Myocyte (in vitro differentiated cells): ENCODE data around the gene DCHS1. TPM values are rescaled to one million over a fixed set of nuclear protein-coding genes. Genes with fewer than 3 reads are reported as not detected.

Source experiments
- DNase-seq: peaks from one replicate; pipeline ENCODE4 v3.0.0-alpha.2; 2012; ENCODE audit warnings: low read depth
- total RNA-seq: library from RNA; depleted of rRNA; stranded (reverse); fragments of >200 nt; gene quantifications from 2 replicates; pipeline ENCODE4 v1.2.3, GENCODE V29; 2014

DCHS1 gene
- total RNA-seq, 1 donor from 2014 or later, result 0.78 TPM

DNA sequence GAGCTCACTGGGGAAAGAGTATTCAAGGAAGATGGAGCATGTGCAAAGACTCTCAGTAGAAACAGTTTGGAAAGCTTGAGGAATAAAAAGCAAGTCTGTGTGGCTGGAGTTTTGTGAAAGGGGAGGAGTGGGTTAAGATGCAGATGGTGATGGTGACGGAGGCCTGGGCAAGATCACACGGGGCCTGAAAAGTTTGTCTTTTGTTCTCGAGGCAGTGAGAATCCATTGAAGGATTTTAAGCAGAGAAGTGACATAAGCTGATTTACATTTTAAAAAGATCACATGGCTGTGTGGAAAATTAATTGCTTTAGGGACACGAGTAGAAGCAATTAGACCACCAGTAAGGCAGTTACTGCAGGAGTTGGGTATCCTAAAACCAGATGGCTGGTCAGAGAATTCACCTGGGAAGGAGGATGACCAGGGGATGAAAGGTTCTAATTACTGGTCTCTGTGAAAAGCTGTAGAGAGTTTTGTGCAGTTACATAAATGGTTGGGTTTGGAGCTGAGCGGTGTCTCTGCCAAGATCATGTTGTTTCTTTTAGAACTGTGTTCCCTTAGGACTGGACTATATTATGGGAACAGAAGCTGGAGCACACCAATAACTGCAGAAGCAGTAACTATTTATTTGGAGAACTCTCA is 59.3 kb downstream of the DCHS1 start:
- no peak for DNase-seq

DNA sequence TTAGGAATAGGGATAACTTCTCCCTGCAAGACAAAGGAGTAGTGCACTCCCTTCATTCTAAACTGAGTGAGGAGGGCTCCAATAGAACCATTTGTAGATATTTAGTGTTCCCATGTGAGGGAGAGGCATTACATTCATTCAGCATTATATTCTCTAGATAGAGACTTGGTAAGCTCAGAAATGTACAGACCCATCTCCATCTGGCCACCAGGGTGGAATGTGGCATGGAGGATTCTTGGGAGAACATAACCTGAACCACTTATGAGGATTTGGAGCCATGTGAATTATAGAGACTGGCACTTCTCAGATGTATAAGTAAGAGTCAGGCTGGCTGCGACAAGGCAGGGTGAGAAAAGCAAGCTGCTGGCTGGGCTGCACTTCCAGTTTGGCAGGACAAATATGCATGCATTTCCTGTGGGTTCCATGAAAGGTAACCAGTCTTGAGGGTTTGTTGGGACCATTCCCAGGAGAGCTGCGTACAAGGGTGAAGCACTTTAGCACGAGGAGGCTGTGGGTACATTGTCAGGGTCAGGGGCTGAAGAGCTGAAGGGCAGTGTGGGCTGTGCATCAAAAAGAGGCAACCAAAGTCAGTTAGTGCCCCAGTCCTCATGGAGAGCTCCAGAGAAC is 61.4 kb downstream of the DCHS1 start:
- DNase-seq, result no peak

DNA sequence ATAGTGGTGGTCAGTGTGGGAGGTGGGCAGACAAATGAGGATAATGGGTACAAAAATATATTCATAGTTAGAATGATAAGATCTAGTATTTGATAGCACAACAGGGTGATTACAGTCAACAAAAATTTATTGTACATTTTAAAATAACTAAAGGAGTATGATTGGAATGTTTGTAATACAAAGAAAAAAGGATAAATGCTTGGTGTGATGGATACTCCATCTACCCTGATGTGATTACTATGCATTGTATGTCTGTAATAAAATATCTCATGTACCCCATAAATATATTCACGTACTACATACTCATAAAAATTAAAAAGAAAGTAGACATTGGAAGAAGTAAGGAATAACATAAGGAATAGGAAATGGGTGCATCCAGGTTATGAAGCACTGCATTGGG is 67.6 kb downstream of the DCHS1 start:
- no peak for DNase-seq

DNA sequence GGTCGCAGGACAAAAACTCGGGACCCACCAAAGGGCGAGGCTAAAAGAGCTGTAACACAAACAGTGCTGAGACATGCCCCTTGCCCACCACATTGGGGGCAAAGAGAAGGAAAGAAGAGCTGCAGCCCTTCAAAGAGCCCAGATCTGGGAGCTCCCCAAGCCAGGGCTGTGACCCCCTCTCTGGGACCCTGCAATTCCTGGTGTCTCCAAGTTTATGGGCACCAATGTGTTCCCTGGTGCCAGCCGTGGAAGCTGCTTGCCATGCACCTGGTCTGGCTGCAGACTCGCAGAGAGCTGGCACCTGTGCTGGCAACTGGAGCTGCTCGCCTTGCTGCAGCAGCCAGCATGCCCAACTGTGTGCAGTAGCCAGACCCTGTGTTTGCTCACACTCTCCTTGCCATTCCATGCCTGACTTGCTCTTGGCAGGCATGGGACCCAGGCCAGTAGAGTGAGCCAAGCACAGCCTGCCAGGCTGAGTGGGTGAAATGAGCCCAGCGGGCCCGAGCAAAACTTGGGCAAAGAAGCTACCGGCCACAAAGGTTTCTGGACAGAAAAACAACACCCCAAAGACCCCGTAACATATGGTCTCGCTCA is 68.2 kb downstream of the DCHS1 start:
- no peak for DNase-seq

DNA sequence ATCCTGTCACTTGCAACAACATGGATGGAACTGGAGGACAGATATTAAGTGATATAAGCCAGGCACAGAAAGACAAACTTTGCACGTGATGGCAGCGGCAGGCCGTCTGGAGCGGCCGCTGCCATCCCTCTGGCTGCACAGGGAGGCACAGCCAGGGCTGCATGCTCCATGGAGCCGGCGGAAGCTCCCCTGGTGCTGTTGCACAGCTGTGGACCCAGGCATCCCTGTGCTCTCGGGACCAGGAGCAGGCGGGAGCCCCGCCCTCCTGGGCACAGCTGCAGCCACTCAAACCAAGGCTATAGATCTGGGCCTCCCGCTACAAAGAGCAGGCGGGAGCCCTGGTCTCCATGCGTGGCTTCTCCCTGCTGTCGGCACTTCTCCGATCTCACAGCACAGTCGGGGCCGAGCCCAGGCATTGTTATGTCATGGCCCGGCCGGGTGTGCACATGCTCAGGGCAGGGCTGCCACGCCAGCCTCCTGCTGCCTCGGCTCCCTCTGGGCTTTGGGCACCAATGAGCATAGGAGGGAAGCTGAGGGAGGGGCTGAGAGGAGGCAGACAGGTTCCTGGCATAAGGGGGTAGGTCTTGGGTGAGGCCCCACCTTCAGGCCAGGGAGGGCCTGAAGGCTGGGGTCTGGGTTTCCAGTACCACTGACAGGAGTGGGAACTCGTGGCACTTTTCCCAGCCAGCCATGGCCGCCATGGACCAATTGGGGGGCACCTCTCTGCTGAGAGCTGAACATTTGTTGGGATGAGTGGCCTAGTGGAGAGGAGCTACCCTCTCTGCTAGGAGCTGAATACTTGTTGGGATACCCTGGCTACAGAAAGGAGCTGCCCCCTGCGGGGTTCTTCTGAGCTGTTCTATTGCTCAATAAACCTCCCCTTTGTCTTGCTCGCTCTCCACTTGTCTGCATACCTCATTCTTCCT is 68.9 kb downstream of the DCHS1 start:
- no peak for DNase-seq

DNA sequence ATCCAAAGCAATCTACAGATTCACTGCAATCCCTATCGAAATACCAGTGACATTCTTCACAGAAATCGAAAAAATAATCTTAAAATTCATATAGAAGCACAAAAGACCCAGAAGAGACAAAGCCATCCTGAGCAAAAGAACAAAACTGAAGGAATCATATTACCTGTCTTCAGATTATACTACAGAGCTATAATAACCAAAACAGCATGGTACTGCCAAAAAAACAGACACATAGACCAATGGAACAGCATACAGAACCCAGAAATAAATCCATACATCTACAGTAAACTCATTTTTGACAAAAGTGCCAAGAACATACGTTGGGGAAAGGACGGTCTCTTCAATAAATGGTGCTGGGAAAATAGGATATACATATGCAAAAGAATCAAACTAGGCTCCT is 71.1 kb downstream of the DCHS1 start:
- no peak for DNase-seq

DNA sequence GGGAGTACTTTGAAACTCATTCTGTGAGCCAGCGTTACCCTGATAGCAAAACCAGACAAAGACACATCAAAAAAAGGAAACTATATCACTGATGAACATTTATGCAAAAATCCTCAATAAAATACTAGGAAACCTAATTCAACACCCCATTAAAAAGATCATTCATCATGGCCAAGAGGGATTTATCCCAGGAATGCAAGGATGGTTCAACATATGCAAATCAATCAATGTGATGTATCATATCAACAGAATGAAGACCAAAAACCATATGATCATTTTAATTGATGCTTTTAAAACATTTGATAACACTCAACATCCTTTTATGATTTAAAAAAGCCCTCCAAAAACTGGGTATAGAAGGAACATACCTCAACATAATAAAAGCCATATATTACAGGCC is 72.0 kb downstream of the DCHS1 start:
- DNase-seq, result no peak

DNA sequence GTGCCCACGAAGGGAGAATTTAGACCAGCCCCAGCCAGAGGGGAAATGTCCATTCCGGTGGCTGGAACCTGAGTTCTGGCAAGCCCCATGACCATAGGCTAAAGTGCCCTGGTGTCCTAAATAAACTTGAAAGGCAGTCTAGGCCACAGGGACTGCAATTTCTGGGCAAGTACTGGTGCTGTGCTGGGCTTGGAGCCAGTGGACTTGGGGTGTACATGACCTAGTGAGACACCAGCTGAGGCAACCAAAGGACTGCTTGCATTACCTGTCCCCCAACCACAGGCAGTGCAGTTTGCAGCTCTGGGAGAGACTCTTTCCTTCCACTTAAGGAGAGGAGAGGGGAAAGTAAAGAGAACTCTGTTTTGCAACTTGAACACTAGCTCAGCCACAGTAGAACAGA is 75.9 kb downstream of the DCHS1 start:
- DNase-seq, result no peak

DNA sequence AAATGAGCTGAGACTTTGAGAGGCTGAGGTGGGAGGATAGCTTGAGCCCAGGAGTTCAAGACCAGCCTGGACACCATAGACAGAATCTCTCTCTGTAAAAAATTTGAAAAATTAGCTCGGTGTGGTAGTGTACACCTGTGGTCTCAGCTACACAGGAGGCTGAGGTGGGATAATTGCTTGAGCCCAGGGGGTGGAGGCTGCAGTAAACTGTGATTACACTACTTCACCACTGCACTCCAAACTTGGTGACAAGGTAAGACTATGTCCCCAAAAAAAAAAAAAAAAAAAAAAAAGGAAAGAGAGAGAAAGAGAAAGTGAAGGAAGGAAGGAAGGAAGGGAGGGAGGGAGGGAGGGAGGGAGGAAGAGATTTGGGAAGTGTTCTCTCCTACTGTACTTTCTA is 77.5 kb downstream of the DCHS1 start:
- no peak for DNase-seq

DNA sequence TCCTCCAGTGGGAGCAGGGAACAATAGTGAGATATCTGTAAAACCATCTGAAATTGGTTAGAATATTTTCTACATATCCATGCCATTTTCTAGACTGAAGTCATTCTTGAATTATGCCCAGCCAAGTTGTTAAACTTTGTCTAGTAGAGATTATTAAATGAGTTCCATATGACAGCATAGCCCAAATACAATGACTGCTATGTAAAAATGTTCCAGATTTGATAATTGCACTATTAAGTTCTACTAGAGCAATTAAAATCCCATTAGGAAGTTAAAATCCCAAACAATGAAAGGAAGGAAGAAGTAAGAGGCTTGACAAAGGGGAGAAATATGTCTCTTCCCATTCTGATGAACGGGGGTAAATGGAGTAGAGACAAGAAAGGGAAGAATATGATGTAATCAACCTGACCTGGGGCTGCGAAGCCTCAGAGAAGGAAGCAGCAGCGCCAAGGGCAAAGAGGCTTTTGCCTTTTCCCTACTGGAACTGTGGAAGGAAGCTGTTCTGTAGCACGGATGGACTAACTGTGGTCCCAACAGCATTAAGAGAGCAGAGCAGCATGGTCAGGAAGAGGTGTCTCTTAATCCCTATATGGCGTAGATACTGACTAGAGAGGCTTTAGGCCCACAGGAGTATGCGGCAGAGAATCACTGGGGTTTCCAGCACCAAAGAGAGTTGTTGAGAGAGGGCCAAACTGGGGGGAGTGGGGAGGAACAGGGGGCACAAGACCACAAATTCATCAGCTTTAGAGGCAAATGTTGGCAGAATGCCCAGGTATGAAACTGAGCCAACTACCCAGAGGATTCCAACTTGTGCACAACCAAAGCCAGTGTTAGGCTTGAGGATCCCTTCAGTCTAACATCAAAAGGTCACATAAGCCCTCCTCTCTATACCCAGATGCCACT is 78.9 kb downstream of the DCHS1 start:
- peak; percentile 65 for DNase-seq

DNA sequence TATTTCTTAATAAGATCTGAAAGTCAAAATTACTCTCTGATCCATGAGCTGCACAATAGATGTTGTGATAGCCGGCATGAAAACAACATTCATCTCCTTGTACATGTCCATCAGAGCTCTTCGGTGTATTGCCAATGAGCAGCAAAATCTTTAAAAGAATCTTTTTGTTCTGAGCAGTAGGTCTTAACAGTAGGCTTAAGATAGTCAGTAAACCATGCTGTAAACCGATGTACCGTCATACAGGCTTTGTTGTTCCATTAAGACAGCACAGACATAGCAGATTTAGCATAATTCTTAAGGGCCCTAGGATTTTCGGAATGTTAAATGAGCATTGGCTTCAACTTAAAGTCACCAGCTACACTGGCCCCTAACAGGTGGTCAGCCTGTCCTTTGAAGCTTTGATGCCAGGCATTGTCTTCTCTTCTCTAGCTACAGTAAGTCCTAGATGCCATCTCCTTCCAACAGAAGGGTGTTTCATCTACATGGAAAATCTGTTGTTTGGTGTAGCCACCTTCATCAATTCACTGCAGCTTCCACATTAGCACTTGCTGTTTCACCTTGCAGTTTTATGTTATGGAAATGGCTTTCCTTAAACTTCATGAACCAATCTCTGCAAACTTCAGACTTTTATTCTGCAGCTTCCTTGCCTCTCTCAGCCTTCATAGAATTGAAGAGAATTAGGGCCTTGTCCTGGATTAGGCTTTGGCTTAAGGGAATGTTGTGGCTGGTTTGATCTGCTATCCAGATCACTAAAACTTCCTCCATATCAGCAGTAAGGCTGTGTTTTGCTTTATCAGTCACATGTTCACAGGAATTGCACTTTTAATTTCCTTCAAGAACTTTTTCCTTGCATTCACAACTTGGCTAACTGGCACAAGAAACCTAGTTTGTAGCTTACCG is 80.5 kb downstream of the DCHS1 start:
- DNase-seq, result no peak

DNA sequence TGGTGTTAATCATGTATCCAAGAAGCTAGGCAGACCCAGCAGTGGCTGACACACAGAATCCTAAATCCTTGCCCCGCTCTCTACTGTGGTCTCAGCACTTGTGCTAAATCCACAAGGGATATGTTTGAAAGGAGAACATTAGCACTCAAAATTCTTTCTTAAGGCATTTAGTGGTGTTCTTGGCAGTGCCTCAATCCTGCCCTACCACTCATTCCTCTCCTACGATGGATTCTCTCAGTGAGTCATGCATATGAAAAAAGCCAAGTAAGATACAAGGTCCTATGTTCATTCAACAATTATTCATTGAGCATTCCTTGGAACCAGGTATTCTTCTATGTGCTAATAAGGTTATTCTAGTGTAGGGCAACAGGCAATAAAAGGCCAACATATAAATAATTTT is 83.4 kb downstream of the DCHS1 start:
- DNase-seq, result peak; percentile 65

DNA sequence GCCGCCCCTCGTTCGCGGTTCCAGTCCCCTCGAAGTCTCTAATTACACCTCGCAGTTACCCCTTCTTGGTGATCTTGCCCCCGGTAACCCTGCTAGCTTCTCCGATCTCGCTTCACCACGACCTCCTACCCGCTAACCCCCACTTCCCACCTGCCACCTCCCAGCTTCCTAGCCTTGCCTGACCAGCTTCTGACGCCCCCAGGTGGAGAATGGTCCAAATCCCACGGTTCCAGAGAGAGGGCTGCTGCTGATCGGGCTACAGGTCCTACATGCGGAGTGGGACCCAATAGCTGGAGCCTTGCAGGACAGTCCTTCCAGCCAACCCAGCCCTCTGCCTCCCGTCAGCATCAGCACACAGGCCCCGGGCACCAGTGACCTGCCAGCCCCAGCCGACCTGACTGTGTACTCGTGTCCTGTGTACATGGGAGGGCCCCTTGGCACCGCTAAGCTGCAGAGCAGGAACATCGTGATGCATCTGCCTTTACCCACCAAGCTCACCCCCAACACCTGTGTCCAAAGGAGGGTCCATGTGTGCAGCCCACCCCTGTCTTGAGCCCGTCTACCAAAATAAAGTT is 84.1 kb downstream of the DCHS1 start:
- DNase-seq, result no peak

Other genes starting within 250 kb of the DCHS1 start
- gene APBB1, start 236.7 kb downstream of the DCHS1 start, total RNA-seq, result 16.4 and 18.4 TPM in 2 replicates
- not detected in 2 replicates for gene HPX, start 214.8 kb downstream of the DCHS1 start, total RNA-seq
- gene TRIM3, start 181.9 kb downstream of the DCHS1 start, total RNA-seq, result 17.7 and 28.2 TPM in 2 replicates
- 37.9 and 47.1 TPM in 2 replicates for gene ARFIP2, start 174.5 kb downstream of the DCHS1 start, total RNA-seq
- gene TIMM10B, start 174.3 kb downstream of the DCHS1 start, total RNA-seq, result 31.5 and 35.3 TPM in 2 replicates
- 5.6 and 7.8 TPM in 2 replicates for gene DNHD1, start 158.5 kb downstream of the DCHS1 start, total RNA-seq
- 14.6 and 22.4 TPM in 2 replicates for gene RRP8, start 52.2 kb downstream of the DCHS1 start, total RNA-seq
- gene ILK, start 52.0 kb downstream of the DCHS1 start, total RNA-seq, result 139 and 165 TPM in 2 replicates
- gene TAF10, start 43.6 kb downstream of the DCHS1 start, total RNA-seq, result 84.2 and 145 TPM in 2 replicates
- gene TPP1, start 36.4 kb downstream of the DCHS1 start, total RNA-seq, result 55.4 and 60.0 TPM in 2 replicates
- gene MRPL17, start 27.5 kb upstream of the DCHS1 start, total RNA-seq, result 48.7 and 88.0 TPM in 2 replicates
- not detected in 2 replicates for gene OR2AG2, start 116.2 kb upstream of the DCHS1 start, total RNA-seq
- gene OR2AG1, start 127.2 kb upstream of the DCHS1 start, total RNA-seq, result not detected in 2 replicates
- gene OR6A2, start 143.9 kb upstream of the DCHS1 start, total RNA-seq, result not detected in 2 replicates
- not detected in 2 replicates for gene OR10A5, start 189.9 kb upstream of the DCHS1 start, total RNA-seq
- gene OR10A2, start 207.2 kb upstream of the DCHS1 start, total RNA-seq, result not detected in 2 replicates
- not detected in 2 replicates for gene OR10A4, start 220.8 kb upstream of the DCHS1 start, total RNA-seq
- not detected in 2 replicates for gene OR2D2, start 236.7 kb upstream of the DCHS1 start, total RNA-seq